Ishikawa (cell line): ENCODE measurements around the gene LAPTM5.

Experiments used
- CEBPB ChIP-seq: IDR thresholded peaks from 2 replicates; pipeline ENCODE4 v1.6.1; 2012
- CREB1 ChIP-seq: IDR thresholded peaks from 2 replicates; pipeline ENCODE4 v1.6.1; 2012; ENCODE audit warnings: low read depth
- EGR1 ChIP-seq: IDR thresholded peaks from 2 replicates; pipeline ENCODE4 v1.6.1; 2012
- EP300 ChIP-seq: IDR thresholded peaks from 2 replicates; pipeline ENCODE4 v1.6.1; 2012; ENCODE audit warnings: borderline replicate concordance
- FOXM1 ChIP-seq: IDR thresholded peaks from 2 replicates; pipeline ENCODE4 v1.6.1; 2012; ENCODE audit warnings: low read depth, borderline replicate concordance
- MAX ChIP-seq: IDR thresholded peaks from 2 replicates; pipeline ENCODE4 v1.6.1; 2012
- NFIC ChIP-seq: IDR thresholded peaks from 2 replicates; pipeline ENCODE4 v1.6.1; 2012
- RAD21 ChIP-seq: IDR thresholded peaks from 2 replicates; pipeline ENCODE4 v1.6.1; 2012; ENCODE audit warnings: low read depth
- REST ChIP-seq: IDR thresholded peaks from 2 replicates; pipeline ENCODE4 v1.6.1; 2012; ENCODE audit warnings: low read depth, mild to moderate bottlenecking
- TAF1 ChIP-seq: IDR thresholded peaks from 2 replicates; pipeline ENCODE4 v1.6.1; 2012; ENCODE audit warnings: low read depth, mild to moderate bottlenecking
- TCF12 ChIP-seq: IDR thresholded peaks from 2 replicates; pipeline ENCODE4 v1.6.1; 2012; ENCODE audit warnings: low read depth
- TEAD4 ChIP-seq: IDR thresholded peaks from 2 replicates; pipeline ENCODE4 v1.6.1; 2012
- USF1 ChIP-seq: IDR thresholded peaks from 2 replicates; pipeline ENCODE4 v1.6.1; 2012
- YY1 ChIP-seq: IDR thresholded peaks from 2 replicates; pipeline ENCODE4 v1.6.1; 2012; ENCODE audit warnings: low read depth
- ZBTB7A ChIP-seq: IDR thresholded peaks from 2 replicates; pipeline ENCODE4 v1.6.1; 2012; ENCODE audit warnings: low read depth

The LAPTM5 gene

GRCh38 chr1:30724175-30724574, 33.4 kb downstream of the LAPTM5 start:
- TF ChIP-seq MAX (no peak), RAD21 (no peak), YY1 (no peak)

DNA sequence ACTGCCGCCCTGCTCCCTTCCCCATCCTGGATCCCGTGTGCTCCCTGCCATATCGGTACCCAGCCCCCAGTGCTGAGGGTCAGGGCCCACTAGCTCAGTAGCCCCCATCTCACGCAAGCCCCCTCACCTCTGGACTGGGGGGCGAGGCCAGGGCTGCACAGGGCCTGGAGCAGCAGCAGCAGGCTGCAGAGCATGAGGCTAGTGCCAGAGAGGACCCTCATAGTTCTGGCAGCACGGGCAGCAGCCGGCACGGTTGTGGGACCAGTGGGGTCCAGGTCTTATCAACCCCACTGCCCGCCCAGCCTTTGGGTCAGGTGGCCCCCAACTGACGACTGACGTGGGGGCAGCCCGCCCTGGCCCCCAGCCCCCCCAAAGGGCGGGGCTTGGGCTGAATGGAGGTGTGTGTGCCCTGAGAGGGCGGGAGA, 34.2 kb downstream of the LAPTM5 start, which contains the start of gene MATN1:
Gene MATN1 (minus strand): TSS at position 255 of the 425 bp plus-strand sequence. CDS start 34 bp downstream, at position 221.
- TF ChIP-seq TAF1 (no peak), YY1 (no peak), TCF12 (no peak), EGR1 (no peak), MAX (no peak), REST (no peak), NFIC (no peak), ZBTB7A (no peak), USF1 (no peak), TEAD4 (no peak), CREB1 (no peak), RAD21 (no peak), EP300 (no peak), FOXM1 (no peak), CEBPB (no peak)

DNA sequence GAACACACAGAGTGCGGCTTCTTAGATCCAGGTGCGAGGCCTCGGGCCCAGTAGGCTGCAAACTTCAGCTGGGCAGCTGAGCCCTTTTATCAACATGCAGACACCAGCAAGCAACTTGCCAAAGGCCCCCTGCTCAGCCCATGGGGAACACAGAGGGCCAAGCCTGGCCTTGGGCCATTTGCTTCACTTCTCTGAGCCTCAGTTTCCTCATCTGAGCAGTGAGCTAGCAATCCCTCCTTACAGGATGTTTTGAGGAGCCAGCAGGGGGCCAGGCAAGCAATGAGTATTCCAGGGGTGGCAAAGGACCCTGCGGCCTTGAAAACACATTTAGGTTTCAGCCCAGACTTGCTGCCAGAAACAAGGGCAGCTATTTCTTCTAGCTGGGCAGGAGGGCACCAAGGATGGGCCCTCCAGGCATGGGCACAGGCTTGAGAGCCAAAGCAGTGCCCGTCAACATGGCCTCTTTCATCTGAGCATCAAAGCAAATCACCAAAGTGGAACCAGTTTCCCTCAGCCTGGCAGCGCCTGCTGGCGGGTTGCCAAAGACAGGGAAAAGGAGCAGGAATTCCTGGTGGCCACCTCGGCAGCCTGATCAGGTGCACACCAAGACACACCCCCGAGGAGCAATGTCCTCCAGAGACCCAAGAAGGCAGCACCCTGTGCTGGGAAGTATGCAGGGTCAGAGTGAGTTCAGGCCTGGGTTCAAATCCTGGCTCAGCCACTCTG, 35.6 kb downstream of the LAPTM5 start:
- TF ChIP-seq CREB1 = no peak
- no peak for TF ChIP-seq REST
- no peak for TF ChIP-seq EP300
- no peak for TF ChIP-seq USF1
- TF ChIP-seq NFIC = peak; percentile 91
- TF ChIP-seq YY1 = 0 out of 2 replicates have a peak, but pooled peaks have one; percentile 28
- TF ChIP-seq RAD21 = no peak
- no peak for TF ChIP-seq CEBPB
- TF ChIP-seq ZBTB7A = no peak
- TF ChIP-seq MAX = no peak
- no peak; the same call in 1 of the 2 replicates for TF ChIP-seq TEAD4
- no peak for TF ChIP-seq FOXM1
- no peak for TF ChIP-seq EGR1
- no peak for TF ChIP-seq TCF12

DNA sequence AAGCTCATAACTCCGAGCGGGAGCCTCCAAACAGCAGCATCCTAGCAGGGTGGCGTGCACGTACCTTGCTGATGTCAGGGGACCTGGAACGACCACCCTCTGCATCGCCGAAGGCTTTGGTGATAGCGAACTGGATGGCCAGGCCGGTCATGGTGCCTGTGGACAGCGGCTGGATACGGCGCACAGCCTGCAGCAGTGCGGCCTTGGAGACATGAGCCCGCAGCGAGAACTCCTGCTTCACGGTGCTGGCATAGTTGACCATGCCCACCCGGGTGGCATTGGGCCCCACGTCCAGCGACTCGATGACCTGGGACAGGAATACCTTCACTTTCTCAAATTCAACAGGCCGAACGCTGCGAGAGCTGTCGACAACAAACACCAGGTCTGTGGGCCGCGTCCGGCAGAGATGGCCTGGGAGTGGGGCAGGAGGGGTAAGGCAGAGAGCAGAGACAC, 36.2 kb downstream of the LAPTM5 start:
- no peak for TF ChIP-seq NFIC
- no peak for TF ChIP-seq CREB1
- no peak for TF ChIP-seq TEAD4
- TF ChIP-seq REST = no peak
- no peak for TF ChIP-seq ZBTB7A
- TF ChIP-seq USF1 = no peak
- no peak for TF ChIP-seq MAX
- TF ChIP-seq TAF1 = no peak
- TF ChIP-seq EGR1 = no peak
- no peak for TF ChIP-seq YY1
- TF ChIP-seq CEBPB = no peak
- TF ChIP-seq TCF12 = no peak
- TF ChIP-seq RAD21 = no peak
- no peak for TF ChIP-seq EP300
